C4-2B (cell line): ENCODE results near the gene TNRC18.
"Not testable (repeated sequence)": the region's sequence is repeated elsewhere in the genome, so short reads cannot be mapped to it uniquely, and the experiment has no call there.

ENCODE experiments used
- H3K27ac ChIP-seq: fragments of 450-650 bp; 2 replicates; pipeline ENCODE4 v1.5.1; 2017
- CTCF ChIP-seq: fragments of 450-650 bp; conservative IDR thresholded peaks from 2 replicates; pipeline ENCODE4 v1.5.1; 2017; ENCODE audit warnings: mild to moderate bottlenecking
- ZFX ChIP-seq: fragments of 450-650 bp; IDR thresholded peaks from 2 replicates; pipeline ENCODE4 v1.6.1; 2017

Gene TNRC18

GRCh38 chr7:5296611-5297226 lies 126.9 kb downstream of the TNRC18 start:
- H3K27ac ChIP-seq: no peak overlapping the region
- TF ChIP-seq ZFX: no peak
- no peak for TF ChIP-seq CTCF

DNA sequence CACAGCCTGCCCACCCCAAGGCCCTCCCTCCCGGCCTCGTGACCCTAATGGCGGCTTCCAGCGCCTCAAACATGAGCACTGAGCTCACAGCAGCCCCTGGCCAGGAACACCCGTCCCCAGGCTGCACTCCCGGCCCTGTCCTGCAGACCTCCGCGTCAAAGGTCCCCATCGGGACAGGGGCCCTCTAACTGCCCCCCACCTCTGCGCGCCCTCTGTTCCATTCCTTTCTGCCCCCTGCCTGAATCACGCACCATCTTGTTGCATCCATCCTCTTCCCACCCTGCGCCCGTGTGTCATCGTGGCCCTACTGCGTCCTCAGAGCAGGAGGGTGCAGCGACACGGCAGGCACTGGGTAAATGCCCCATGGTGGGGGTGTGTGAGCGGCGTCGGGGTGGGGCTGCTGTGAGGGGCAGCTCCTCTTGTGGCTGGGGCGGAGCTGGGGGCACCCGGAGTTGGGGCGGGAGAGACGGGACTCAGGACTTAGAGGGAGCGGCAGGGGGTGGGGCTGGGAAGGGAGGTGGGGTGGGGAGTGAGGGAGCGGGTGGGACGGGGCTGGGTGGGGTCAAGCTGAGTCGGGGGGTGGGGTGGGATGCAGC lies 127.5 kb downstream of the TNRC18 start:
- TF ChIP-seq ZFX (no peak), CTCF (no peak)

GRCh38 chr7:5295039-5296014 lies 128.3 kb downstream of the TNRC18 start:
- TF ChIP-seq CTCF (no peak), ZFX (no peak)

More for the DNA sequence above, 127.5 kb downstream of the TNRC18 start:
- H3K27ac ChIP-seq: no peak overlapping the region

GRCh38 chr7:5294169-5294987 lies 129.3 kb downstream of the TNRC18 start:
- no peak for TF ChIP-seq ZFX
- TF ChIP-seq CTCF: no peak
- H3K27ac ChIP-seq: no peak overlapping the region

More at GRCh38 chr7:5295039-5296014, 128.3 kb downstream of the TNRC18 start:
- no peak overlapping the region for H3K27ac ChIP-seq

- H3K27ac ChIP-seq: not testable (repeated sequence)
Observed at GRCh38 chr7:5291711-5292335, 131.8 kb downstream of the TNRC18 start.

DNA sequence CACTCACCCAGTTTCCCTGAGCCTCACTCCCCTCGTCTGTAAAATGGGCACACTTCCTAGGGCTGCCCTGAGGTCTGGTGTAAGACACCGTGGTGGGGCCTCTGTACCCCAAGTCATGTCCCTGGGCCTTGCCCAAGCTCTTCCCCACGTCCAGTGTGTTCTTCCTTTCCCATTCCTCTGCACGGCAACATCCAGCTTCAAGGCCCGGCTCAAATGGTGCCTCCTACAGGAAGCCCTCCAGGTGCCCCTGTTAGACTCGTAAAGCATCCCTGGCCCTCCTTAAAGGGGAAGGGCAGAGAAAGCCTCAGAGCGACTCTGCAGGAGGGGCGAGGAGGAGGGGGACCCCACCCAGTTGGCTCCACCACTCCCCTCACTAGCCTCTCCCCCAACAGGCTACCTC lies 132.3 kb downstream of the TNRC18 start:
- no peak for TF ChIP-seq CTCF
- TF ChIP-seq ZFX: no peak

DNA sequence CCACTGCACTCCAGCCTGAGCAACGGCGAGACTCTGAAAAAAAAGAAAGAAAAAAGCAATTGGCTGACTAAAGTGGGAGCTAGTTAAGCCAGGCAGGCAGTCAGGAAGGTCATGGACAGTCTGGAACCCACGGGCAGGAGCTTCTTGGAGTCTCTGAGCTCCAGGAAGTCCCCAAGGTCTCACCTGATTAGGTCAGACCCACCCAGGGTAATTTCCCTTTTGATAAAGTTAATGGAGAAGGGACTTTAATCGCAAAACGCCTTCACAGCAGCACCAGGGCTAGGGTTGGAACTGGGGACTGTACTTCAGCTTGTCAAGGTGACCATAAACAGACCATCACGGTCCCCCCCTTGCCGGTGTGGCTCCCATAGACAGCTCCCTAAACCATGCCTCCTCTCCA lies 134.3 kb downstream of the TNRC18 start:
- H3K27ac ChIP-seq: no peak overlapping the region
- no peak for TF ChIP-seq CTCF
- TF ChIP-seq ZFX: no peak

More for the DNA sequence above, 132.3 kb downstream of the TNRC18 start:
- H3K27ac ChIP-seq: no peak overlapping the region

DNA sequence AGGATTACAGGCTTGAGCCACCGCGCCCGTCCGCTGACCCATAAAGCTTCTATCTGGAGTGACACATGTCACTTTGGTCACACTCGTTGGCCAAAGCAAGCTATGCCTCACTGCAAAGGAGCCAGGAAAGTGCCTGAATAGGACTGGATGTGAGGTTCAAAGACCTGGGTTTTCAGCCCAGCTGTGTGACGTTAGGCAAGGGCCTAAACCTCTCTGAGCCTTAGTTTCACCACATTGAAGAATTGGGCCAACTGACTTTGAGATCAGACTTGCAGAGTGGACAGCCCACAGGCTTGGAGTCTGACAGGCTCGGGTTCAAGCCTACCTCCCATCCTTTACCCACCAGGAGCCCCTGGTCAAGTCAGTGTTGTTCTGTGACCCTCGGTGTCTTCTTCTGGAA lies 135.1 kb downstream of the TNRC18 start:
- H3K27ac ChIP-seq: not testable (repeated sequence)
